Measurements from ENCODE around the gene CCDC158. TPM values are rescaled to one million over a fixed set of nuclear protein-coding genes. Genes with fewer than 3 reads are reported as not detected.

CCDC158 gene
- total and polyA plus RNA-seq, 2 of the 8 experiments (the other 6 are each of a cell fraction or from before 2014, with no cell fraction given): not detected

- Histone ChIP-seq H3K9ac (replicated peaks in 1 of 4; ENCODE audit: extremely low read depth in 1 of 4, low read depth in 3 of 4, low read length in 3 of 4) (no peak overlapping the region), H2BK5ac (ENCODE audit: low read depth, low read length) (no peak overlapping the region), H3K27me3 (replicated peaks in 1 of 4; ENCODE audit: control insufficient read depth in 3 of 4, extremely low read depth in 1 of 4, insufficient read depth in 3 of 4, low read length in 3 of 4) (peaks cover 0 to 2% (median 0%) of the 10 kb centered on the region in 4 experiments; a peak in 1 of 7 replicates), H3K23me2 (ENCODE audit: low read depth, low read length) (0 out of 2 replicates have a peak, but pooled peaks cover 3% of the 10 kb centered on the region), H2BK120ac (replicated peaks; ENCODE audit: low read depth, low read length) (no peak overlapping the region), H3K79me1 (ENCODE audit: low read depth, low read length) (no peaks in the 10 kb centered on the region), H3K56ac (replicated peaks; ENCODE audit: insufficient read length, low read depth, low read length) (no peak overlapping the region), H3K23ac (ENCODE audit: insufficient read length) (no peak overlapping the region), H2AFZ (ENCODE audit: low read length) (no peak overlapping the region), H2BK12ac (ENCODE audit: low read depth, low read length) (no peak overlapping the region), H3K14ac (ENCODE audit: insufficient read length) (no peak overlapping the region), H3K27ac (ENCODE audit: low read depth, low read length) (no peak overlapping the region), H3K36me3 (ENCODE audit: control insufficient read depth in 2 of 4, insufficient read depth in 4 of 4, low read length in 3 of 4) (no peaks in the 10 kb centered on the region), H2AK5ac (ENCODE audit: low read depth, low read length) (no peak overlapping the region), H3K9me3 (ENCODE audit: insufficient read depth in 2 of 2, low read depth in 1 of 2, low read length in 1 of 2) (no peaks in the 10 kb centered on the region), H4K20me1 (replicated peaks in 1 of 2; ENCODE audit: control insufficient read depth in 1 of 2, insufficient read depth in 2 of 2, low read length in 2 of 2) (no peaks in the 10 kb centered on the region), H3K4me2 (ENCODE audit: insufficient read depth in 1 of 2, low read depth in 2 of 2, low read length in 2 of 2) (no peak overlapping the region), H3K4me3 (ENCODE audit: extremely low read depth in 1 of 4, insufficient read depth in 2 of 4, low read depth in 3 of 4, low read length in 4 of 4) (no peak overlapping the region), H3K18ac (ENCODE audit: extremely low read depth, low read length) (no peak overlapping the region), H3K4ac (replicated peaks; ENCODE audit: insufficient read length, low read depth, low read length) (no peak overlapping the region), H4K91ac (replicated peaks; ENCODE audit: insufficient read length, low read length) (no peak overlapping the region), H2BK20ac (ENCODE audit: low read length) (no peak overlapping the region), H3K79me2 (ENCODE audit: control insufficient read depth in 1 of 2, insufficient read depth in 2 of 2, low read length in 2 of 2) (no peaks in the 10 kb centered on the region), H4K8ac (ENCODE audit: extremely low read depth, insufficient read depth, low read length) (no peak overlapping the region), H2BK15ac (ENCODE audit: low read length) (no peak overlapping the region), H3K4me1 (replicated peaks in 1 of 4; ENCODE audit: control insufficient read depth in 3 of 4, insufficient read depth in 4 of 4, low read length in 3 of 4) (no peaks in the 10 kb centered on the region), H4K5ac (ENCODE audit: insufficient read length, low read depth, low read length) (no peak overlapping the region)
- ChIA-PET CTCF (ENCODE audit: partially characterized antibody) (interaction anchor here (0.7 to 2.5 kb wide), 4 partner anchors 9 to 88 kb away, joined by 3 to 15 read pairs (median 4); no protein-coding TSS in a partner anchor), POLR2A (ENCODE audit: partially characterized antibody) (no interaction called here)
- FAIRE-seq: no peak
- 96% methylated on average over 3 of the region's 3 CpGs; no CpG with 5 or more reads in 1 of the 2 experiments for WGBS, 2 experiments (ENCODE audit: extremely low coverage in 1 of 2, insufficient coverage in 1 of 2, insufficient read length in 1 of 2, insufficient replicate concordance in 2 of 2, low coverage in 1 of 2, low lambda C conversion rate in 2 of 2, missing lambda C conversion rate in 1 of 2)
- no peak for DNase-seq (ENCODE audit: low read depth in 1 of 2, low spot score in 2 of 2)
- no peak for TF ChIP-seq RAD21 (IDR thresholded peaks at IDR 0.05 in 1 of 2, conservative IDR thresholded peaks at IDR 0.05 in 1 of 2; ENCODE audit: low read depth in 2 of 2, low read length in 2 of 2)
- no peak for TF ChIP-seq POU5F1 (IDR thresholded peaks at IDR 0.05; ENCODE audit: low read depth, low read length)
- no peak for TF ChIP-seq SIN3A (conservative IDR thresholded peaks at IDR 0.05 in 1 of 2, IDR thresholded peaks at IDR 0.05 in 1 of 2; ENCODE audit: low read depth in 1 of 2, low read length in 2 of 2)
These were observed 154.3 kb downstream of the CCDC158 start for GRCh38 chr4:76266627-76267026.

Measured in H1 (cell line).